SIG-M5 treated with dmso at 0.1 percent for 504 hours (cell line): Measurements from ENCODE around the gene NKX2-4.
"Not testable (repeated sequence)": the region's sequence is repeated elsewhere in the genome, so short reads cannot be mapped to it uniquely, and the experiment has no call there.

Experiments used
- DNase-seq: peaks from one replicate; lab custom pipeline; 2025; ENCODE audit not compliant: unreplicated experiment; lab: John Stamatoyannopoulos, UW

Gene NKX2-4

GRCh38 chr20:21394551-21394950 is 2.8 kb downstream of the NKX2-4 start:
- no peak for DNase-seq

- DNase-seq, result no peak
Measured at GRCh38 chr20:21393816-21394519, 3.4 kb downstream of the NKX2-4 start.

DNA sequence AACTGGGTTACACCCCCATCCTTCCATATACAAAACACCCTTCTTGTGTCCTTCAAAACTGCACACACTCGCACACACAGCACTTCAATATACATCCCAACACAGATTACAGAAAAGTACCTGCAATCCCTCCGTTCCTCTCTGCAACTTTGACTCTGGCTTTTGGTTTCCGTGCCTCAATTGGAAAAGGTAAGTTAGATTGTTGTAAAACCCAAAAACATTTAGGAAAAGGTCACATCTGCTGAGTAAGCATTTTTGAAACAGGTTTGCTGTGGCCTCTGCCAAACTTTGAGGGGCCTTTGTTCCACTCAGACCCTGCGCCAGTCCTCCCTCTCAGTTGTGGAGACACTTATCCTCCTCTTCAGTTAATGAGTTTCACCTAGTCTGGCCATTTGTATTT is 4.2 kb downstream of the NKX2-4 start:
- DNase-seq, result no peak

DNA sequence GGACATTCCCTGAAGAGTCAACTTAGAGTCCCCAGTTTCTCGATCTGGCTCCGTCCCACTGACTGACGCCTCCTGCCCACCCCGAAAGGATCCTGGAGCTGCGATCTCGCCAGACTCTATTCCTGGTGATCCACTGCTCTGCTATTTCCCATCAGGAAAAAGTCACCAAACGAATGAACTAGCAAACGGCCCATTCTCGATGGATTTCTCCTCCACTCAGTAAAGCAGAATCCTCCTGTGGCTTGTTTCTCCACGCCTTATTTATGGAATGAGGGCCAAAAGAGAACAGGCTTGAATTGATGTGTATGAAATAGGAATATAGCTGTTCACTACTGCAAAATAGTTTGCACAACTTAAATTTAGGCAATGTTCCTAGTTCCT is 5.4 kb downstream of the NKX2-4 start:
- no peak for DNase-seq

DNA sequence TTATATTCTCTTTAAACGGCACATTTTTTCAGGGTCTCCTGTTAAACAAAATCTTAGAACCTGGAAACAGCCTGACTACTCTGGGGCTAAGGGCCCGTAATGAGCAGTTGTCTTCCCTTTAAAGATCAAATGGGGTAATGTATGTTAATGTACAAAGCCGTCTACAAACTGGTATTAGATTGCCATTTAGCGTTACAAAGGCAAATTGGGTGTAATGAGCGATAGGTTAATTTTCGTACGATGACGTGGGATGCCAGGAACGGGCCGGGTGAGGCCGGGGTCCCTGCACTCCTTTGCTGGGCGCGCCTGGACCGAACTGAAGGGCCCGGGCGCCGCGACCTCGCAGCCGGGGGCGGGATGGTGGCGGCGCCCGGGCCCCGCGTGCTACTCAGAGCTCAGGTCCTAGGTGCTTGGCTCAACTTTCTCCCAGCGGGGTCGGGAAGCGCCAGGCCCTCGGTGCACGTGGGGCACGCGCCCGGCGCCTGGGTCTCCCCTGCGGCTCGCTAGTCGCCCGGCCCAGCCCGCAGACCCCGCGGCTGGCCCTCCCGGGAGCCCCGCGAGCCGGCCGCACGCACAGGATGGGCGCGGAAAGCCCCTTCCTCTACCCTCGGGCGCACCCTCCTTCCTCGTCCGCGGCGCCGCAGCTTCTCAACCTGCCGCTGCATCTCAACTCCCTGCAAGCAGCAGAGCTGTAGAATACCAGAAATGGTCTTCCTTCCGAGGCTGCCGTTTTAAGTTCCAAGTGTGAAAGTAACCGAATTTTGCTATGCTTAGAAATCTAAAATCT is 5.9 kb downstream of the NKX2-4 start:
- DNase-seq, result no peak

DNA sequence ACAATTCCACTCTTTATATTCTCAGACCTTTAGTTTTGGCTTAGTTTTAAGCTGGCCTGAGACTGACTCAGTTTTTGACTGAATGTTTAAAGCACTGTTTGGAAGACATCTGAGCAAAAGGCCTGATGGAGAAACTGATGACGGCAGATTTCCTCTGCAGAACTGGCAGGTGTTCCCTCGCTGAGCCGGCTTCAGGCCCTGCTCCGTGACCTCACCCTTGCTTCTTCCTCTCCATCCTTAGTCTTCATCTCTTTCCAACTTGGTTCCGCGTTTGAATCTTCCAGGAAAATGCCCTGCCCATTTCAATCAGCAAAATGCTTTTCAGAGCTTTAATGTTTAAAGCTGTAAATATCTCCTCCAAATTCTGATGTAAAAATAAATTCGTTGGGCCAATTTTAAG is 6.6 kb downstream of the NKX2-4 start:
- DNase-seq, result no peak

- DNase-seq, result no peak
Measured at GRCh38 chr20:21389368-21389767, 8.0 kb downstream of the NKX2-4 start.

GRCh38 chr20:21388566-21388965 is 8.8 kb downstream of the NKX2-4 start:
- no peak for DNase-seq

DNA sequence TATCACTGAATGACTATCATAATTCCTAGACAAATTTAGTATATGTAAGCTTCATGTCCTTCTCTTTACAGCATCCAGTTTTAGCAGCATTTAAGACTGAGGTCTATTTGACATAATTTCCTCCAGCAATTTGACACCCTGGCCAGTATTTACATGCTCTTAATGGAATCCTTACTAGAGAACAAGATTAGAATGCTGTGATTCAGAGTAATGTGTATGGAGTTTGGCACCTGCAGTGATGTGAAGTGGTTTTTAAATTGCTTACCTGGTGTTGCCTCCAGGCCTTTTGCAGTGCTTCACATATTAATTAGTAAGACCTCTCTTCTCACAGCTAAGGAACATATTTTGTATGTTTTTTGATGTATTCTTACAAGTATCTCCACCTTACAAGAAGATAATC is 9.8 kb downstream of the NKX2-4 start:
- no peak for DNase-seq

DNA sequence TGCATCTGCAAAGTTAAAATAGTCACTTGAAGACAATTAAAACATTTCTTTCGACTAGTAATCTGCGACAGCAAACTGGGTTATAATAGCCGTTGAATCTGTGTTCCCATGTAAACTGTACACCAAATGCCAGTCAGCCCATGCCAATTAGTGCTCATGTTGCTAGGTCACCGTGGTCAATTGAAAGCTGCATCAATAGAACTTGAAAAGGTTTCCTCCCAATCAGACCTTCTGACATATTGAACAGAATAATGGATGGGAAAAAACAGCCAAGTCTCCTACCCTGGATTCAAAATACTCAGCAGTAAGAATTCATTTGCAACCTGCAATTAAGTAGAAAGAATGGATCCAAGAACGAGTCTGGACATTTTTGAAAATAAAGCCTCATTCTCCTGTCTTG is 11.2 kb downstream of the NKX2-4 start:
- no peak for DNase-seq

DNA sequence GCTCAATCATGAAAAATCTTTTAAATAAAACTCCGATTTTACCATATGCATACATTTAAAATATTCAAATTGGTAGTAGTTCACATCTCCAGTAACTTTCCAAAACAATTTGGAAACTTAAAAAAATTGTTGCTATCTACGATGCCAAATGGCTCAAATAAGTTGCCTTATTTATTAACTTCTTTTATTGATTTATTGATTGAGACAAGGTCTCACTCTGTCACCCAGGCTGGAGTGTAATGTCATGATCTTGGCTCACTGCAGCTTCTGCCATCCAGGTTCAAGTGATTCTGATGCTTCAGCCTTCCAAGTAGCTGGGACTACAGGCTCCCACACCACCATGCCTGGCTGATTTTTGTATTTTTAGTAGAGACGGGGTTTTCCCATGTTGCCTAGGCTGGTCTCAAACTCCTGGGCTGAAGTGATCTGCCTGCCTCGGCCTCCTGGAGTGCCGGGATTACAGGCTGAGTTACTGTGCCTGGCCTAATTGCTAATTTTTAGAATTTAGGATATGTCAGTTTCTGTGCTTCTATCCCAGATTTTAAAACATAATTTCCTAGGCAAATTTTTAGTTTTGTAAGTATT is 12.9 kb downstream of the NKX2-4 start:
- no peak for DNase-seq

DNA sequence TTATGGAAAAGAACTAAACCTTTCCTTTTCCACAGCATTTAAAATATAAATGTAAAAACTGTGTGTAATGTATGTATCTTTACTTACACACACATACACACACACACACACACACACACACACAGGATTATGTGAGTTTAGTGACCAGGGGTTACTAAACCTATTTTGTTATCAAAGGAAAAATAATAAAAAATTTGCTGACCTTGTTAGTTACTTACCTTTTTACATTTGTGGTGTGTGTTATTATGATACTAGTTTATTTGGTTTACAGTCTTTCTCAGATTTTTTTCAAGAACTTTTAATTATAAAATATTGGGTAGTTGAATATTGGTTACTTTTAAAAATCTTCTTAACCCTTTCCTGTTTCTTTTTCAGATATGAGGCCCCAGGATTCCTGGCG is 15.7 kb downstream of the NKX2-4 start:
- no peak for DNase-seq

DNA sequence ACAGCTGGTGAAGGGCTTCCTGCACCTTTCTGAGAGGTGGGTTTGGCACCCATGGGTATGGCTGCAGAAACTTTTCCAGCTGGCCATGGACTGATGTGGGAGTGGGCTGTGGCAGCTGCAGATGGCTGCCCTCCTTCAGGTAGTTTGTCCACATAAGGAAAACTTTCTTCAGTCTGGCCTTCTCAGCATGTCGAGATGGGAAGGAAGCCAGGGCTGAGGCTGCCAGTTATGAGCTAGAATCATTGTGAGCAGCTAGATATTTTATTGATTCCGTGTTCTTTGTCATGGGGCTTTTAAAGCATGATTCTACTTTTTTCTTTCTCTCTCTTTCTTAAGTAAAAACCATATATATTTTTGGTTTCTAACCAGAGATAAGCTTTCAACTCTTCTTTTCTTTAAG is 16.6 kb downstream of the NKX2-4 start:
- no peak for DNase-seq

DNA sequence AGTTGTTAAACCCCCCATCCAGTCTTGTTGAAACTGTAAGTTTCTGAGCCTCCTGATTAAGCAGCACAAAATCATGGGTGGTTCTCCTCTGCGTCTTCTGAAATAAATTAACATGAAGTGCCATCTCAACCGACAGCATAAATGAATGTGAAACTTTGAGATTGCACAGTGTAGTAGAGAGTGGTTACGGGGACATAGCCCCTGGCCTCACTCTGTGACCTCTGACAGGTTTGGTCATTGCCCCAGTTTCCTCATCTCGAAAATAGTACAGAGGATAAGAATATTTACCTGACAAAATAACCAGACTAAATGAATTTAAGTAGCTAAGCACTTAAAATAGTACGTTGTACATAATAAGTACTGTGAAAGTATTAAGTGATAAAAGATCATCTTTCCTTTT is 19.1 kb downstream of the NKX2-4 start:
- no peak for DNase-seq

- no peak for DNase-seq
Measured at GRCh38 chr20:21377701-21378100, 19.6 kb downstream of the NKX2-4 start.

DNA sequence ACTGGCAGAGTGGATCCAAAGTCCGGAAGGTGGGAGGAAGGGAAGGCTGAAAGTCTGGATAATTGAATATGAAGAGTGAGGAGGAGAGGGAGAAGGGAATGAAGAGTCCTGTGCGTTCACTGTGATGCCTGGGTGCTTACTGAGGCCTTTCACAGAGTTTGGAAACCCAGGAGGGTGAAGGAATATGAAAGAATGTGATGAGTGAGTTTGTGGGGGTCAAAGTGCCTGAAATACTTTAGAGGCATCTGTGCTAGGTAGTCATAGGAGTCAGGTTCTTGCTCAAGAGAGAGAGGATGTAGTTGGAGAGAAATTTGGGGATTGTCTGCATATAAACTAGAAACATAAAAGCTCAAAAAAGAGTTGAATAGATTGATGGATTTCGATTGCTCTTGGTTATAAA is 20.7 kb downstream of the NKX2-4 start:
- DNase-seq, result no peak

- DNase-seq, result no peak
Measured at GRCh38 chr20:21373436-21373835, 23.9 kb downstream of the NKX2-4 start.

- no peak for DNase-seq
Measured at GRCh38 chr20:21372016-21372415, 25.3 kb downstream of the NKX2-4 start.

- no peak for DNase-seq
Measured at GRCh38 chr20:21371193-21371592, 26.1 kb downstream of the NKX2-4 start.

DNA sequence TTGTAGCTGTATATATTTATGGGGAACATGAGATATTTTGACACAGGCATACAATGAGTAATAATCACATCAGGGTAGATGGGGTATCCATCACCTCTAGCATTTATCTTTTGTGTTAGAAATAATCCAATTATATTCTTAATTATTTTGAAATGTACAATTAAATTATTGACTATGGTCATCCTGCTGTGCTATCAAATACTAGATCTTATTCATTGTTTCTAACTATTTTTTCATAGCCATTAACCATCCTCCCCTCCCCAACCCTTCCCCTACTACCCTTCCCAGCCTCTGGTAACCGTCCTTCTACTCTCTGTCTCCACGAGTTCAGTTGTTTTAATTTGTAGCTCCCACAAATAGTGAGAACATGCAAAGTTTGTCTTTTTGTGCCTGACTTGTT is 28.5 kb downstream of the NKX2-4 start:
- no peak for DNase-seq

DNA sequence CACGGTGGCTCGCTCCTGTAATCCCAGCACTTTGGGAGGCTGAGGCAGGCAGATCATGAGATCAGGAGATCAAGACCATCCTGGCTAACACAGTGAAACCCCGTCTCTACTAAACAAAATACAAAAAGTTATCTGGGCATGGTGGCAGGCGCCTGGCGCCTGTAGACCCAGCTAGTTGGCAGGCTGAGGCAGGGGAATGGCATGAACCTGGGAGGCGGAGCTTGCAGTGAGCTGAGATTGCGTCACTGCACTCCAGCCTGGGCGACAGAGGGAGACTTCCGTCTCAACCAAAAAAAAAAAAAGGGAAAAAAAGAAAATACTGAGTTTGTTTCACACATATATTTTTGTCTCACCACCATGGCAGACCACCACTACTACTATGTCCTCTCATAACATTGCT is 31.1 kb downstream of the NKX2-4 start:
- DNase-seq, result not testable (repeated sequence)

DNA sequence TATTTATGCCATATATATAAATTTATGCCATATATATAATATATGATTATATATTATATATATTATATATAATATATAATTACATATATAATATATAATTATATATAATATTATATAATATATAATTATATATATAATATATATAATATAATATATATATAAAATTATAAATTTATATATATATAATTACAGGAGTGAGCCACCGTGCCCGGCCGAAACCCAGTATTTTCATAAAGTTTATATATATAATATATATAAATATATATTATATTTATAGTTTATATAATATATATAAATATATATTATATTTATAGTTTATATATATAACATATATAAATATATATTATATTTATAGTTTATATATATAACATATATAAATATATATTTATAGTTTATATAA is 31.6 kb downstream of the NKX2-4 start:
- DNase-seq, result no peak
